GM23338 (cell line): Measurements from ENCODE around the gene UBE2E2.

ENCODE experiments used
- EZH2 ChIP-seq: fragments of 200-600 bp; sonication (generic); IDR thresholded peaks from one replicate; pipeline ENCODE4 v1.8.0; 2017; ENCODE audit warnings: antibody characterized with exemption, mild to moderate bottlenecking, low read depth; ENCODE audit not compliant: unreplicated experiment
- EZH2phosphoT487 ChIP-seq: fragments of 200-600 bp; sonication (generic); IDR thresholded peaks from one replicate; pipeline ENCODE4 v1.8.1; 2018; ENCODE audit warnings: antibody characterized with exemption; ENCODE audit not compliant: unreplicated experiment
- JUNB ChIP-seq: IDR thresholded peaks from one replicate; pipeline ENCODE4 v1.6.1; 2016; ENCODE audit warnings: antibody characterized with exemption; ENCODE audit not compliant: unreplicated experiment
- POLR2AphosphoS5 ChIP-seq: IDR thresholded peaks from 2 replicates; pipeline ENCODE4 v1.6.1; 2016; ENCODE audit warnings: antibody characterized with exemption, low read depth
- ZNF331 ChIP-seq: fragments of 250-450 bp; sonication (Bioruptor Pico); IDR thresholded peaks from 2 replicates; pipeline ENCODE4 v1.5.0; 2020; ENCODE audit warnings: low read depth, mild to moderate bottlenecking, moderate library complexity
- TF ChIP-seq, protein P1 (sequence below), 2 experiments: fragments of 200-600 bp in 1 of 2; sonication (generic) in 1 of 2; conservative IDR thresholded peaks; 2 replicates each; pipeline versions ENCODE4 v1.5.1 to v1.6.1; 2016 to 2017; ENCODE audit warnings: antibody characterized with exemption in 2 of 2, low read depth in 2 of 2, mild to moderate bottlenecking in 2 of 2, moderate library complexity in 1 of 2

DNA sequence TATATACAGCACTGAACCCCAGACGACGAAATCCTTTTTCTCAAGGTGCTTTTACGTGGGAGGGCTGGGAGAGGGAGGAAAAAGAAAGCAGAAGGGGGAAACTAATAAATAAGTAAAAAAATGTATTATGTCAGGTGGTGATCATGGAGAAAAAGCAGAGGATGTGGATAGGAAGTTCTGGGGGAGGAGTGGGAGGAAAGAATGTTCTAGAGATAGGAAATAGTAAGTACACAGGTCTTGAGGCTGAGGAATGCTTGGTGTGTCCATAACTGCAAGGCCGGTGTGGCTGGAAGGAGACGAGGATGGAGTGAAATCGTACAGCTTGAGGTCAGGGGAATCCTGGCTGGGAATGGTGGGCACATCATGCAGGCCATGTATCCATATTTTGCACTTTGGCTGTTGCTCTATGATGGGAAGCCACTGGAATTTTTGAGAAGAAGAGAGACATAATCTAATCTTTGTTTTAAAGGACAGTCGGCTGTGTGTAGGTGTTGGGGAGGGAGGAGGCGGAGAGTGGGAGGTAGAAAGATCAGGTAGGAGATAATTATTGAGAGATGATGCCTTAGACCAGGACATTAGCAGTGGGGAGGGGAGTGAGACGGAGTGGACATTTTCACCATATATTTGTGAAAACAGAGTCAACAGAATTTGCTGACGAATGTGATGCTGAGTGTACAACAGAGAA lies 1.8 kb upstream of the UBE2E2 start:
- TF ChIP-seq ZNF331 (CRISPR knock-in tag) = no peak
- TF ChIP-seq JUNB = no peak
- TF ChIP-seq, protein P1, sequence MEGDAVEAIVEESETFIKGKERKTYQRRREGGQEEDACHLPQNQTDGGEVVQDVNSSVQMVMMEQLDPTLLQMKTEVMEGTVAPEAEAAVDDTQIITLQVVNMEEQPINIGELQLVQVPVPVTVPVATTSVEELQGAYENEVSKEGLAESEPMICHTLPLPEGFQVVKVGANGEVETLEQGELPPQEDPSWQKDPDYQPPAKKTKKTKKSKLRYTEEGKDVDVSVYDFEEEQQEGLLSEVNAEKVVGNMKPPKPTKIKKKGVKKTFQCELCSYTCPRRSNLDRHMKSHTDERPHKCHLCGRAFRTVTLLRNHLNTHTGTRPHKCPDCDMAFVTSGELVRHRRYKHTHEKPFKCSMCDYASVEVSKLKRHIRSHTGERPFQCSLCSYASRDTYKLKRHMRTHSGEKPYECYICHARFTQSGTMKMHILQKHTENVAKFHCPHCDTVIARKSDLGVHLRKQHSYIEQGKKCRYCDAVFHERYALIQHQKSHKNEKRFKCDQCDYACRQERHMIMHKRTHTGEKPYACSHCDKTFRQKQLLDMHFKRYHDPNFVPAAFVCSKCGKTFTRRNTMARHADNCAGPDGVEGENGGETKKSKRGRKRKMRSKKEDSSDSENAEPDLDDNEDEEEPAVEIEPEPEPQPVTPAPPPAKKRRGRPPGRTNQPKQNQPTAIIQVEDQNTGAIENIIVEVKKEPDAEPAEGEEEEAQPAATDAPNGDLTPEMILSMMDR (conservative IDR thresholded peaks at IDR 0.05; ENCODE audit: low read depth in 2 of 2) = no peak
- TF ChIP-seq EZH2phosphoT487 = no peak
- TF ChIP-seq EZH2 = no peak
- no peak for TF ChIP-seq POLR2AphosphoS5
